ENCODE results near the gene KREMEN1.

KREMEN1 gene

GRCh38 chr22:29194184-29194583 is 121.3 kb downstream of the KREMEN1 start:
- Histone ChIP-seq H3K27me3 (ENCODE audit: control insufficient read depth, insufficient read depth, low read length) (no peaks in the 10 kb centered on the region), H3K36me3 (ENCODE audit: control insufficient read depth, insufficient read depth, low read length) (no peaks in the 10 kb centered on the region)

GRCh38 chr22:29195118-29195963 is 122.5 kb downstream of the KREMEN1 start:
- H3K9me3 ChIP-seq (ENCODE audit: control insufficient read depth, insufficient read depth, low read length) = no peaks in the 10 kb centered on the region
- no peaks in the 10 kb centered on the region for H3K36me3 ChIP-seq (ENCODE audit: control insufficient read depth, insufficient read depth, low read length)
- no peak overlapping the region for H3K9ac ChIP-seq (ENCODE audit: low read depth, low read length)
- H3K27me3 ChIP-seq (ENCODE audit: control insufficient read depth, insufficient read depth, low read length) = no peaks in the 10 kb centered on the region
- no peak overlapping the region for H3K4me3 ChIP-seq (ENCODE audit: low read depth, low read length)
- H3K4me1 ChIP-seq (ENCODE audit: control insufficient read depth, insufficient read depth, low read length) = no peaks in the 10 kb centered on the region

More at GRCh38 chr22:29194184-29194583, 121.3 kb downstream of the KREMEN1 start:
- no peak overlapping the region for H3K9ac ChIP-seq (ENCODE audit: low read depth, low read length)
- no peak overlapping the region for H3K4me3 ChIP-seq (ENCODE audit: low read depth, low read length)
- no peaks in the 10 kb centered on the region for H3K4me1 ChIP-seq (ENCODE audit: control insufficient read depth, insufficient read depth, low read length)
- H3K9me3 ChIP-seq (ENCODE audit: control insufficient read depth, insufficient read depth, low read length) = no peaks in the 10 kb centered on the region

- no peak overlapping the region for H3K4me3 ChIP-seq (ENCODE audit: low read depth, low read length)
- no peaks in the 10 kb centered on the region for H3K27me3 ChIP-seq (ENCODE audit: control insufficient read depth, insufficient read depth, low read length)
- H3K9ac ChIP-seq (ENCODE audit: low read depth, low read length) = no peak overlapping the region
- H3K4me1 ChIP-seq (ENCODE audit: control insufficient read depth, insufficient read depth, low read length) = no peaks in the 10 kb centered on the region
- no peaks in the 10 kb centered on the region for H3K36me3 ChIP-seq (ENCODE audit: control insufficient read depth, insufficient read depth, low read length)
- H3K9me3 ChIP-seq (ENCODE audit: control insufficient read depth, insufficient read depth, low read length) = no peaks in the 10 kb centered on the region
These were observed 123.3 kb downstream of the KREMEN1 start for GRCh38 chr22:29195964-29196666.

- Histone ChIP-seq H3K4me3 (ENCODE audit: low read depth, low read length) (no peak overlapping the region), H3K9me3 (ENCODE audit: control insufficient read depth, insufficient read depth, low read length) (no peaks in the 10 kb centered on the region), H3K36me3 (ENCODE audit: control insufficient read depth, insufficient read depth, low read length) (no peaks in the 10 kb centered on the region), H3K27me3 (ENCODE audit: control insufficient read depth, insufficient read depth, low read length) (no peaks in the 10 kb centered on the region), H3K9ac (ENCODE audit: low read depth, low read length) (no peak overlapping the region), H3K4me1 (ENCODE audit: control insufficient read depth, insufficient read depth, low read length) (no peaks in the 10 kb centered on the region)
These were observed 124.3 kb downstream of the KREMEN1 start for GRCh38 chr22:29197096-29197495.

GRCh38 chr22:29198240-29198639 is 125.4 kb downstream of the KREMEN1 start:
- no peaks in the 10 kb centered on the region for H3K4me1 ChIP-seq (ENCODE audit: control insufficient read depth, insufficient read depth, low read length)
- no peak overlapping the region for H3K9ac ChIP-seq (ENCODE audit: low read depth, low read length)
- H3K9me3 ChIP-seq (ENCODE audit: control insufficient read depth, insufficient read depth, low read length) = no peaks in the 10 kb centered on the region
- no peaks in the 10 kb centered on the region for H3K27me3 ChIP-seq (ENCODE audit: control insufficient read depth, insufficient read depth, low read length)
- no peaks in the 10 kb centered on the region for H3K36me3 ChIP-seq (ENCODE audit: control insufficient read depth, insufficient read depth, low read length)
- H3K4me3 ChIP-seq (ENCODE audit: low read depth, low read length) = no peak overlapping the region

- H3K4me3 ChIP-seq (ENCODE audit: low read depth, low read length) = no peak overlapping the region
- no peaks in the 10 kb centered on the region for H3K36me3 ChIP-seq (ENCODE audit: control insufficient read depth, insufficient read depth, low read length)
- no peak overlapping the region for H3K9ac ChIP-seq (ENCODE audit: low read depth, low read length)
- H3K27me3 ChIP-seq (ENCODE audit: control insufficient read depth, insufficient read depth, low read length) = no peaks in the 10 kb centered on the region
- H3K4me1 ChIP-seq (ENCODE audit: control insufficient read depth, insufficient read depth, low read length) = no peaks in the 10 kb centered on the region
- H3K9me3 ChIP-seq (ENCODE audit: control insufficient read depth, insufficient read depth, low read length) = no peaks in the 10 kb centered on the region
These were observed 127.0 kb downstream of the KREMEN1 start for GRCh38 chr22:29199702-29200400.

- no peak overlapping the region for H3K9ac ChIP-seq (ENCODE audit: low read depth, low read length)
- no peak overlapping the region for H3K4me3 ChIP-seq (ENCODE audit: low read depth, low read length)
- no peaks in the 10 kb centered on the region for H3K4me1 ChIP-seq (ENCODE audit: control insufficient read depth, insufficient read depth, low read length)
- H3K9me3 ChIP-seq (ENCODE audit: control insufficient read depth, insufficient read depth, low read length) = no peaks in the 10 kb centered on the region
- H3K36me3 ChIP-seq (ENCODE audit: control insufficient read depth, insufficient read depth, low read length) = no peaks in the 10 kb centered on the region
- H3K27me3 ChIP-seq (ENCODE audit: control insufficient read depth, insufficient read depth, low read length) = no peaks in the 10 kb centered on the region
These were observed 128.1 kb downstream of the KREMEN1 start for GRCh38 chr22:29200901-29201300.

- Histone ChIP-seq H3K4me3 (ENCODE audit: low read depth, low read length) (no peak overlapping the region), H3K36me3 (ENCODE audit: control insufficient read depth, insufficient read depth, low read length) (no peaks in the 10 kb centered on the region), H3K27me3 (ENCODE audit: control insufficient read depth, insufficient read depth, low read length) (no peaks in the 10 kb centered on the region), H3K4me1 (ENCODE audit: control insufficient read depth, insufficient read depth, low read length) (no peaks in the 10 kb centered on the region), H3K9ac (ENCODE audit: low read depth, low read length) (no peak overlapping the region), H3K9me3 (ENCODE audit: control insufficient read depth, insufficient read depth, low read length) (no peaks in the 10 kb centered on the region)
These were observed 128.9 kb downstream of the KREMEN1 start for GRCh38 chr22:29201782-29202181.

GRCh38 chr22:29202212-29203192 is 129.7 kb downstream of the KREMEN1 start:
- Histone ChIP-seq H3K4me1 (ENCODE audit: control insufficient read depth, insufficient read depth, low read length) (no peaks in the 10 kb centered on the region), H3K27me3 (ENCODE audit: control insufficient read depth, insufficient read depth, low read length) (no peaks in the 10 kb centered on the region), H3K36me3 (ENCODE audit: control insufficient read depth, insufficient read depth, low read length) (no peaks in the 10 kb centered on the region), H3K9ac (ENCODE audit: low read depth, low read length) (no peak overlapping the region), H3K9me3 (ENCODE audit: control insufficient read depth, insufficient read depth, low read length) (no peaks in the 10 kb centered on the region), H3K4me3 (ENCODE audit: low read depth, low read length) (no peak overlapping the region)

- Histone ChIP-seq H3K4me1 (ENCODE audit: control insufficient read depth, insufficient read depth, low read length) (peaks cover under 1% of the 10 kb centered on the region), H3K9me3 (ENCODE audit: control insufficient read depth, insufficient read depth, low read length) (no peaks in the 10 kb centered on the region), H3K9ac (ENCODE audit: low read depth, low read length) (no peak overlapping the region), H3K27me3 (ENCODE audit: control insufficient read depth, insufficient read depth, low read length) (no peaks in the 10 kb centered on the region), H3K4me3 (ENCODE audit: low read depth, low read length) (no peak overlapping the region), H3K36me3 (ENCODE audit: control insufficient read depth, insufficient read depth, low read length) (no peaks in the 10 kb centered on the region)
These were observed 130.9 kb downstream of the KREMEN1 start for GRCh38 chr22:29203488-29204454.

Data from iPS-15b (cell line).